ENCODE data around the gene TBX6.

- no peak for TF ChIP-seq POLR2AphosphoS5 (IDR thresholded peaks at IDR 0.05; ENCODE audit: low read depth, low read length)
- no peak for TF ChIP-seq SIN3A (IDR thresholded peaks at IDR 0.05; ENCODE audit: borderline replicate concordance, insufficient read depth, low read length)
- TF ChIP-seq REST (IDR thresholded peaks at IDR 0.05; ENCODE audit: insufficient read depth in 1 of 2, low read depth in 2 of 2, low read length in 2 of 2): no peak
Observed at GRCh38 chr16:30113031-30113710, 21.4 kb upstream of the TBX6 start, which contains the start of gene GDPD3.

Measured in PFSK-1 (cell line).